Esophagus (tissue), 2 donors: ENCODE data around the gene MDH1. TPM values are rescaled to one million over a fixed set of nuclear protein-coding genes. Genes with fewer than 3 reads are reported as not detected.

ENCODE experiments used
- H3K27ac ChIP-seq, 2 donors: one replicate each; pipeline ENCODE4 v1.5.1; 2013; ENCODE audit warnings: low read depth in 2 of 2, mild to moderate bottlenecking in 2 of 2, inconsistent platforms in 1 of 2, low read length in 1 of 2, moderate library complexity in 1 of 2
- H3K27me3 ChIP-seq, 2 donors: one replicate each; pipeline ENCODE4 v1.6.1; 2013; ENCODE audit warnings: low read length in 2 of 2, control low read depth in 1 of 2, mild to moderate bottlenecking in 1 of 2; ENCODE audit not compliant: insufficient read depth in 2 of 2, control insufficient read depth in 1 of 2
- H3K36me3 ChIP-seq, 2 donors: one replicate each; pipeline ENCODE4 v1.6.1; 2013; ENCODE audit warnings: low read length in 1 of 2; ENCODE audit not compliant: control insufficient read depth in 2 of 2, insufficient read depth in 2 of 2
- H3K4me1 ChIP-seq, 2 donors: one replicate each; pipeline ENCODE4 v1.6.1; 2013; ENCODE audit warnings: low read length in 1 of 2; ENCODE audit not compliant: control insufficient read depth in 2 of 2, insufficient read depth in 2 of 2
- H3K4me3 ChIP-seq, 2 donors: one replicate each; pipeline ENCODE4 v1.5.1; 2013; ENCODE audit warnings: low read length in 2 of 2, mild to moderate bottlenecking in 2 of 2, low read depth in 1 of 2, moderate library complexity in 1 of 2
- H3K9me3 ChIP-seq, 2 donors: one replicate each; pipeline ENCODE4 v1.6.1; 2013; ENCODE audit warnings: mild to moderate bottlenecking in 2 of 2, low read depth in 1 of 2, low read length in 1 of 2, moderate library complexity in 1 of 2; ENCODE audit not compliant: control insufficient read depth in 2 of 2, insufficient read depth in 1 of 2
- WGBS, 2 donors: extraction: QIAGEN DNeasy Blood & Tissue Kit; methylation state at CpG; one replicate each; pipeline ENCODE4 v1.1.7; 2013; 5-methylcytosine and 5-hydroxymethylcytosine counted together
- polyA plus RNA-seq, 2 donors: library from polyadenylated mRNA; stranded (reverse); fragments of 200-250 nt; gene quantifications; one replicate each; pipeline ENCODE4 v1.2.3, GENCODE V29; 2013
- donor health status: healthy with polysubstance abuse.
- donor health status: Bipolar disorder and iron deficiency.

MDH1 gene
- polyA plus RNA-seq, 2 donors, result 124 to 160 TPM

DNA sequence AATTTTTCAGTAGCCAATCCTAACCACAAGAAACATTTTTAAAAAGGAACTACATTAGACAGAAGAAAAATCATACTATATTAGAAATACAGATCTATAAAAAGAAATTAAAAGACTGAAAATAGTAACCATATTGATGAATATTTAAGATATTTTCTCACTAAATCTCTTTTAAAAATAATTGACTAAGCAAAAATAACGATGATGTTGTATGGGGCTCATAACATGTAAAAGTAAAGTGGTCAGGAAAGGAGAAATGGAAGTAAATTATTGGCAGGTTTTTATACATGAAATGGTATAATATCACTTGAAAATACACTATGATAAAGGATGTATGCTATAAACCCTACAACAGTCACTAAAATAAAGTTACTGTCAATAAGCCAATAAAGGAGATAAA is 5.9 kb upstream of the MDH1 start:
- no peak overlapping the region for H3K4me3 ChIP-seq
- no peak overlapping the region for H3K27ac ChIP-seq
- WGBS, 2 donors, result 88 to 90% methylated on average over 1 of the region's 1 CpG
- H3K9me3 ChIP-seq, result no peaks in the 10 kb centered on the region
- no peaks in the 10 kb centered on the region for H3K27me3 ChIP-seq
- H3K36me3 ChIP-seq, result no peaks in the 10 kb centered on the region
- H3K4me1 ChIP-seq, result no peaks in the 10 kb centered on the region

DNA sequence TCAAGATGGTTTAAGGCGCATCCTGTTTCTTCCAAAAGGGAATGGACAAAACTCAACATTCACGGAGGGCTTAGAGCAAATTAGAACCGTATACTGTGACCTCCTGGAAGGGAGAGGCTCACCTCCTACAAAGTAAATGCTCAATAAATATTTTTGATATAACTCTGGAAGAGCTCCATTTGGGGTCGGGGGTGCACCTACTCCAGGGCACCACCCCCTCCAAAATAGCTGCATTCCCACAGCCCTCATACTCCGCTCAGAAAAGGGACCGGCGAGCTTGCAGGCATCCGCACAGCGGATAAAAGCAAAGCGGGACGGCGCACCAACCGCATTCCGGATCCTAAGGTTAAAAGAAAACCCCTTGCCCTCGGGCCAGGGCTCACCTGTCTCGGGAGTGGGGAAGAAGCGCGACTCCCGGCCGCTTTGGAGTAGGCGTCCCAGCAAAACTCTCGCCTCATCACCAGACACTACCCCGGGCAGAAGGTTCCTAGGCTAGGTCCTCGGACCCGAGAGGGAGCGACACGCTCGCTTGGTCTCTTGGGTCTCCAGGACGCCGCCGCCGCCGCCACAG is 864 bp upstream of the MDH1 start:
- no peaks in the 10 kb centered on the region for H3K27me3 ChIP-seq
- H3K27ac ChIP-seq, result peak overlapping the region; percentile 78 to 93
- H3K9me3 ChIP-seq, result no peaks in the 10 kb centered on the region
- no peaks in the 10 kb centered on the region for H3K4me1 ChIP-seq
- no peaks in the 10 kb centered on the region for H3K36me3 ChIP-seq
- peak overlapping the region; percentile 70 to 95 for H3K4me3 ChIP-seq
- 0 to 1% methylated on average over 33 of the region's 33 CpGs for WGBS, 2 donors

DNA sequence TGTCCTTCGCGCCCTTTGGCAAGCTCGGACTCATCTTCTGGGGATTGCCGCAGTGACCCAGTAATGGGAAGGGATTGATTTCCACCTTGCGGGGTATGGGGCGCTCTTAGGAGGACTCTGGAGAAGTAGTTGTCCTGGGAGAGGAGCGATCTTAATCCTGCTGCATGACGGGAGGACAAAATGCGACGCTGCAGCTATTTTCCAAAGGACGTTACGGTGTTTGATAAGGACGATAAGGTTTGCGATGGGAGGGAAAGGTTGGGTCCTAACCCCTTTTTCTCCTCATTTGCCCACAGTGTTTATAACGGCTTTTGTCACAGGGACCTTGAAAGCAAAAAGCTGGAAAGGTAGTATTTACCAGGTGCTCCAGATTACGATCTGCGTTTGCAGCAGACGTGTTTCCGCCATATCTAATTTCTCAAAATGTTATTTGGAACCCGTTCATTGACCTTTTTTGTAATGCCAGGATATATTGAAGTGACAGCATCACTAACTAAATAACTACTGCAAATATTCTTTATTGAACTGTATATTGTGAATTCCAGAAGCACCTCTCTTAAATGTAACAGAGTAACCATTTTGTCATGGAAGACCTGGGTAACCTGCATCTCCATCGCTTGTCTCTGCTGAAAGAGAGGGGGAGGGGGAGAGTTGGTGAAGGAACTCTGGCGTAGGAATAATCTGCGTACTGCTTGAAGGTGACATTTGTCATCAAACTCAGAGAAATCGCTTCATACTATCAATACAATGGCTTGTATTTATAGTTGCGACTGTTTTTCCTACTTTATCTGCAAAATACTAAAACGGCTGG is 590 bp downstream of the MDH1 start:
- H3K4me3 ChIP-seq, result peak overlapping the region; percentile 76 to 95
- no peaks in the 10 kb centered on the region for H3K4me1 ChIP-seq
- H3K36me3 ChIP-seq, result peaks cover 0 to 3% of the 10 kb centered on the region in 2 donors
- 4 to 5% methylated on average over 26 of the region's 26 CpGs for WGBS, 2 donors
- H3K27ac ChIP-seq, result peak overlapping the region; percentile 78 to 91
- no peaks in the 10 kb centered on the region for H3K27me3 ChIP-seq
- H3K9me3 ChIP-seq, result no peaks in the 10 kb centered on the region

DNA sequence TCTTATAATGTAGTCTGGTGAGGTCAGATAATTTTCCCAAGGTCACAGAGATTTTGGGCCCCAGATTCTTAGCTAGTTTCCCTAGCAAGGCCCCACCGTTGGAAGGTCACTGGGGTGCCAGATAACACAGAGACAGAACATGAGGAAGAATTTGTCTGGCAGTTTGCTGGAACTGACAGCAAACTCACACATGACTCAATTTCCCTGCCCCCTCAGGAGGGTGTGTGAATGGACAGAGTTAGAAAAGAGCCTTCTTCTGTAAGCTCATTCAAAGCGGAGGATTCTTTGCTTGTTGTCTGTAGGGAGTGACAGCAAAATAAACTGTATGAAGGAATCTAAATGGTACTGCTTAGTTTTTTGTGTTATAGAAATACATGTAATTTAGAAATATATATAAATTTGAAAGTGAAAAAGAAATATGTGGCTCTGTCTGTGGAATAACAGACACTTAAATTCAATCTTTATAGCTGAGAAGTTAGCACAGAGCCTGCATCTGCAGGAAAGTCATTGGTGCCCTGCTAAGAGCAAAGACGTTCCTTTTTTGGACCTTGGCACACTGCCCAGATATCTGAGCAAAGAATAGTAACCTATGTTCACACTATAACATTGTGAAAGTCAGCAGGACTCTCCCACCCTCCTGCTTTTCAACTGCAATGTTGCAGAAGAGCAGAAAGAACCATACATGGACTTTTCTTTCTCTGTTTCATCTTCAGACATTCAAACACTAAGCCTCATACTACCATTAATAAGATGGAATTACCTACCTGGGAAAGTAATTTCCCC is 2.1 kb downstream of the MDH1 start:
- no peak overlapping the region for H3K27ac ChIP-seq
- no peak overlapping the region for H3K4me3 ChIP-seq
- no peaks in the 10 kb centered on the region for H3K27me3 ChIP-seq
- peaks cover 0 to 3% of the 10 kb centered on the region in 2 donors for H3K36me3 ChIP-seq
- 46 to 51% methylated on average over 3 of the region's 3 CpGs for WGBS, 2 donors
- no peaks in the 10 kb centered on the region for H3K4me1 ChIP-seq
- no peaks in the 10 kb centered on the region for H3K9me3 ChIP-seq

DNA sequence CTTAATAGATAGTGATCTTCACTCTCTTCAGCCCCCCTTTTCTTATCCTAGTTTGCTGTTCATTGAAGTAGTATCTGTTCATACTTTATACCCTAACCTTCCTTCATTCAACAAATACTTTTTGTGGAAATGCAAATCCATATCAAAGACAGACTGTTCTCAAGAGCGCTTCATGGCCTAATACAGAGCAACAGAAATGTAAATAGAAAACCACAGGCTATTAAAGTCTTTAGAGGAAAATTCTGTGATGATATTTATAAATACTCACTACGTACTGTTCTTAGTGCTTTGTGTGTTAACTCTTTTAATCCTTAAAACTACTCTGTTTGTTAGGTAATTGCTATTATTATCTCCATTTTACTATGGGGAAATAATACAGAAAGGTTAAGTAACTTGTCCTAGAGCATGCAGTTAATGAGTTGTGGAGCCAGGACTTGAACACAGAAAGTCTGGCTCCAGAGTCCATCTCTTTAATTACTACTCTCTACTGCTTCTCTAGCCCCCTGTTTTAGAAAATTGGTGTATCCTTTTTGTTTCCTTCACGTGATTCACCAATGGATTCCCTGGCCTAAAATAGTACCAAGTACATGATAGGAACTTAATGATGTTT is 2.9 kb downstream of the MDH1 start:
- WGBS, 2 donors, result 80 to 86% methylated on average over 3 of the region's 3 CpGs
- Histone ChIP-seq H3K36me3 (peaks cover 0 to 3% of the 10 kb centered on the region in 2 donors), H3K27ac (no peak overlapping the region), H3K27me3 (no peaks in the 10 kb centered on the region), H3K9me3 (no peaks in the 10 kb centered on the region), H3K4me1 (no peaks in the 10 kb centered on the region), H3K4me3 (no peak overlapping the region)

DNA sequence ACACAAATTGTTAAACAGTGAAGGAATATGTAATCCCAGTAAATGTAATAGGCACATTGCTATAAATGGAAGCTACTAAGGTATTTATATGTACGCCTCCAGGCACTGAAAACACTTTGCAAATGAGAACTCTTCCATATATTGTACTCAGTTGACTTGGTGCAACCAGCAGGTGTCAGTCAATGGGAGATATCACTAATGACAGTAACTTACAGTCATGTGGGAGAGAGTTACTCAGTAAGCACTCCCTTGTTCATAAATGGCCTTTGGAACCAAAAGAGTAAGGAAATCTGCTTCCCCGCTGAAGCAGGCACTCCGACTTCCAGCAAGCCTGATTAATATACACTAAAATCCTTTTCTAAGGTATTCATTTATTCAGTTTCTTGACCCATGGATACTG is 5.9 kb downstream of the MDH1 start:
- H3K4me1 ChIP-seq, result no peaks in the 10 kb centered on the region
- 94 to 97% methylated on average over 3 of the region's 3 CpGs for WGBS, 2 donors
- H3K36me3 ChIP-seq, result peaks cover 0 to 3% of the 10 kb centered on the region in 2 donors
- no peaks in the 10 kb centered on the region for H3K27me3 ChIP-seq
- H3K27ac ChIP-seq, result no peak overlapping the region
- no peaks in the 10 kb centered on the region for H3K9me3 ChIP-seq
- H3K4me3 ChIP-seq, result no peak overlapping the region

DNA sequence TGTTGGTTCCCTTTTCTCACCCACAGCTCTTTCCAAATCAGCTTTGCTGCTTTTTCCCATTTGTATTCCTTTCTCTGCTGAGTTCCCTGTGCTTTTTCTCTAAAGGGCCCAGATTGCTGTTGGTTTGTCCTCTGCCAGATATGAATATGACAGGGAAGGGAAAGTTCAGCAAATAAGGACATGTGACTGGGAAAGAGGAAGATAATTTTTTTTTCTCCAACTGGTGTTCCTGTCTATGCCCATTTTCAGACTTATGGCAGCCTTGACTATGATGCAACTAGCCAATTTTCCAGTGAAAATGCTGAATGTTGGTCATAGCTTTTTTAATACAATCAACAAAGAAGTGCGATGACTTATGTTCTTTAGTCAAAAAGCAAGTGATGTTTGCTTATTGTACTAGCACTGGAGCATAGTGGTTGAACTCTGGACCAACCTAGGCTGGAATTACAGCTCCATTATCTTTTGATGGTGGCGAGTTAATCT is 7.7 kb downstream of the MDH1 start:
- Histone ChIP-seq H3K27ac (no peak overlapping the region), H3K36me3 (peaks cover 0 to 3% of the 10 kb centered on the region in 2 donors), H3K27me3 (no peaks in the 10 kb centered on the region), H3K4me1 (no peaks in the 10 kb centered on the region), H3K4me3 (no peak overlapping the region), H3K9me3 (no peaks in the 10 kb centered on the region)
- 80 to 92% methylated on average over 2 of the region's 2 CpGs for WGBS, 2 donors

DNA sequence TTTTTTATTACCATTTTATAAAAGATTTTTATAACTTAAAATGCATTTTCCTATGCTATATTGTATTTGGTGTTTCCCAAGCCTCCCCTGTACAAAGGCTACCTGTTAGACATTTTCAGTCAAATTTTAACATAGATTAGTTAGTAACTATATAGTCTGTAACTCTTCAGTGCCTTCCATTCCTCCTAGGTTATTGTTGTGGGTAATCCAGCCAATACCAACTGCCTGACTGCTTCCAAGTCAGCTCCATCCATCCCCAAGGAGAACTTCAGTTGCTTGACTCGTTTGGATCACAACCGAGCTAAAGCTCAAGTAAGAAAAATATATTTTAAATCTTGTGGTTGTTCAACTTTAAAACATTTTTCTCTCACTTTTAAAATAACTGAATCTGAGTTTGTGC is 10.2 kb downstream of the MDH1 start:
- H3K36me3 ChIP-seq, result no peaks in the 10 kb centered on the region
- H3K4me3 ChIP-seq, result no peak overlapping the region
- no peak overlapping the region for H3K27ac ChIP-seq
- no peaks in the 10 kb centered on the region for H3K4me1 ChIP-seq
- H3K9me3 ChIP-seq, result no peaks in the 10 kb centered on the region
- WGBS, 2 donors, result 84 to 88% methylated on average over 2 of the region's 2 CpGs
- no peaks in the 10 kb centered on the region for H3K27me3 ChIP-seq

DNA sequence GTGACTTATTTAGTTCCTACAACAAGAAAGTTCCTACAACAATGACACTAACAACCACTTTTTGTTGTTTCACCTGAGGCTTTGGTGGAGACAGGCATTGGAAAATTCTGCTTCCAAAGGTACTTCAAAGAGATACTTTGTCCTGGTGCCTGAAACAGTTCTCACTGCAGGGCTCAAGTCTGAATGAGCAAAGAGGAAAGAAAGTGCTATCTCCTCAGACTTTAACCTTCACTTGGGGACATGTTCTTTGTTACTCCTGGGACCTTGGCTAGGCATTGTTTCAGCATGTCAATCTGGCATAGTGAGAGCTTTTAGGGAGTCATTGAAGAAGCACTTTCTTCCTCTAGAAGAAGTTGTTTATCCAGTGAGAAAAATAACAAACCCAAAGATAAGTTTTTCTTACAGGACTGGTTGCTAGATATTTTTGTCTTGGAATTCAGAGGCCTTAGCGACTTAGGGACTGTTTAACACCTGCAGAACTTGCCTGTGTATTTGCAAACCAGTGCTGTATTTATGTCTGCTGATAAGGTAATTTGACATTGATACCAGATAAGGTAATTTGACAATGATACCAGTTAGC is 12.2 kb downstream of the MDH1 start:
- Histone ChIP-seq H3K36me3 (peaks cover 8 to 10% of the 10 kb centered on the region in 2 donors), H3K27ac (no peak overlapping the region), H3K9me3 (no peaks in the 10 kb centered on the region), H3K4me1 (no peaks in the 10 kb centered on the region), H3K4me3 (no peak overlapping the region), H3K27me3 (no peaks in the 10 kb centered on the region)
- 67 to 84% methylated on average over 1 of the region's 1 CpG for WGBS, 2 donors
